Activated CD4-positive, CD25-positive, alpha-beta regulatory T cell treated with anti-CD3 and anti-CD28 coated beads, Interleukin-2, amount 50 U/mL, for 72 hours (primary cell): ENCODE data around the gene ATP8B2.
"Not testable (repeated sequence)": the region's sequence is repeated elsewhere in the genome, so short reads cannot be mapped to it uniquely, and the experiment has no call there.

Experiments
- DNase-seq: peaks from one replicate; pipeline ENCODE4 v3.0.0; 2021

ATP8B2 gene, protein sequence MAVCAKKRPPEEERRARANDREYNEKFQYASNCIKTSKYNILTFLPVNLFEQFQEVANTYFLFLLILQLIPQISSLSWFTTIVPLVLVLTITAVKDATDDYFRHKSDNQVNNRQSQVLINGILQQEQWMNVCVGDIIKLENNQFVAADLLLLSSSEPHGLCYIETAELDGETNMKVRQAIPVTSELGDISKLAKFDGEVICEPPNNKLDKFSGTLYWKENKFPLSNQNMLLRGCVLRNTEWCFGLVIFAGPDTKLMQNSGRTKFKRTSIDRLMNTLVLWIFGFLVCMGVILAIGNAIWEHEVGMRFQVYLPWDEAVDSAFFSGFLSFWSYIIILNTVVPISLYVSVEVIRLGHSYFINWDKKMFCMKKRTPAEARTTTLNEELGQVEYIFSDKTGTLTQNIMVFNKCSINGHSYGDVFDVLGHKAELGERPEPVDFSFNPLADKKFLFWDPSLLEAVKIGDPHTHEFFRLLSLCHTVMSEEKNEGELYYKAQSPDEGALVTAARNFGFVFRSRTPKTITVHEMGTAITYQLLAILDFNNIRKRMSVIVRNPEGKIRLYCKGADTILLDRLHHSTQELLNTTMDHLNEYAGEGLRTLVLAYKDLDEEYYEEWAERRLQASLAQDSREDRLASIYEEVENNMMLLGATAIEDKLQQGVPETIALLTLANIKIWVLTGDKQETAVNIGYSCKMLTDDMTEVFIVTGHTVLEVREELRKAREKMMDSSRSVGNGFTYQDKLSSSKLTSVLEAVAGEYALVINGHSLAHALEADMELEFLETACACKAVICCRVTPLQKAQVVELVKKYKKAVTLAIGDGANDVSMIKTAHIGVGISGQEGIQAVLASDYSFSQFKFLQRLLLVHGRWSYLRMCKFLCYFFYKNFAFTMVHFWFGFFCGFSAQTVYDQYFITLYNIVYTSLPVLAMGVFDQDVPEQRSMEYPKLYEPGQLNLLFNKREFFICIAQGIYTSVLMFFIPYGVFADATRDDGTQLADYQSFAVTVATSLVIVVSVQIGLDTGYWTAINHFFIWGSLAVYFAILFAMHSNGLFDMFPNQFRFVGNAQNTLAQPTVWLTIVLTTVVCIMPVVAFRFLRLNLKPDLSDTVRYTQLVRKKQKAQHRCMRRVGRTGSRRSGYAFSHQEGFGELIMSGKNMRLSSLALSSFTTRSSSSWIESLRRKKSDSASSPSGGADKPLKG

DNA sequence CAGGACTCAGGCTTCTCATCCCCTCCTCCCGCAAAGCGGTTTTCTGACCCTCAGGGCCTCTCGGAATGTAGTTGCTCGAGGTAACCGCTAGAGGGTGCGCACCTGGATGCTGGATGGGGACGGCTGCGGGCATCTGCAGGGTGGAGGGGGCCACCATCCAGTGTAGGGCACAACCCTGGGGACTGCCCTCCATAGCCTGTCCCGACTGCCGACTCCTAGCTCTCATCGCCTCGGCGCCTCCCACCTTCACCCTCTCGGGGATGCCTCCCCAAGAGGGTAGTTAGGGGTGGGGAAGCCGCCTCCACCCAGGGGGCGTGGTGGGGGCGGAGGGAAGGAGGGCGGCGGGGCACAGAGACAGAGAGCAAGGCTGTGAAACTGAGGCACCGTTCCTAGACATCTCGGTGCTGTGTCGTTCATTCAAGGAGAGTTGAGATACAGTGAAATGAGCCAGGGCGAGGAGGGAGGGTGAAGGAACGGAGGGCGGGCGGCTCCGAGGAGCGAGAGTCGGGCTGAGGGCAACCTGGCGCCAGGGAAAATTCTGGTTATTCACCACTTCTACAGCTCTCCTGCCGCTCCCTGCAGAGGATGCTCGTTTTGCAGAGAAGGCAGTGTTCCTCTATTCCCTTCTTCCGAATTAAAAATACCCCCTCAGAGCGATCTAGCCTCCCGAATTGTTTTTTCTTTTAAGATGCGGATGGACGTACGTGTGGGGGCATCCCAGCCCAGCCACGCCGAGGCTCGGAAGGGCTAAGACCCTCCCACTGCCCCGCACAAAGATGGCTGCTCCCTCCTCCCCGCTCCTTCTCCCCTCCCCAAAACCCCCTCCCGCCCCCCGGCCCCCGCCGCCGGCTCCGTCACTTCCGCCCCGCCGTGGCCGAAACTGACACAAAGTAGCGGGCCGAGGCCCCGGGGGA, at the start of gene ATP8B2:
ATP8B2 (plus strand) TSS at position 857 of the 914 bp plus-strand sequence. CDS start 2,617 bp downstream, outside the sequence.
- DNase-seq, result peak; percentile 82

DNA sequence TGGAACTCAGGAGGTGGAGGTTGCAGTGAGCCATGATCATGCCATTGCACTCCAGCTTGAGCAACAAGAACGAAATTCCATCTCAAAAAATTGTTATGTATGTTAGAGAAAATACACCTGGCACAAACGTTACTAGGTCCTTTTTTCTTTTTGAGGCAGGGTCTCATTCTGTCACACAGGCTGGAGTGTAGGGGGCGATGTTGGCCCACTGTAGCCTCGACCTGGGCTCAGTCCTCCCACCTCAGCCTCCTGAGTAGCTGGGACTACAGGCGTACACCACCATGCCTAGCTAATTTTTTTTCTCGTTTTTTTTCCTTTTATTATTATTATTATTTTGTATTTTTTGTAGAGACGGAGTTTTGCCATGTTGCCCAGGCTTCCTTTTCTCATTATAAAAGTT, 48.5 kb upstream of the ATP8B2 start:
- no peak for DNase-seq

DNA sequence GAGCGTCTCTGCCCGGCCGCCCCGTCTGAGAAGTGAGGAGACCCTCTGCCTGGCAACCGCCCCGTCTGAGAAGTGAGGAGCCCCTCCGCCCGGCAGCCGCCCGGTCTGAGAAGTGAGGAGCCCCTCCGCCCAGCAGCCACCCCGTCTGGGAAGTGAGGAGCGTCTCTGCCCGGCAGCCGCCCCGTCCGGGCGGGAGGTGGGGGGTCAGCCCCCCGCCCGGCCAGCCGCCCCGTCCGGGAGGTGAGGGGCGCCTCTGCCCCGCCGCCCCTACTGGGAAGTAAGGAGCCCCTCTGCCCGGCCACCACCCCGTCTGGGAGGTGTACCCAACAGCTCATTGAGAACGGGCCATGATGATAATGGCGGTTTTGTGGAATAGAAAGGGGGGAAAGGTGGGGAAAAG, 37.7 kb upstream of the ATP8B2 start:
- DNase-seq, result not testable (repeated sequence)

DNA sequence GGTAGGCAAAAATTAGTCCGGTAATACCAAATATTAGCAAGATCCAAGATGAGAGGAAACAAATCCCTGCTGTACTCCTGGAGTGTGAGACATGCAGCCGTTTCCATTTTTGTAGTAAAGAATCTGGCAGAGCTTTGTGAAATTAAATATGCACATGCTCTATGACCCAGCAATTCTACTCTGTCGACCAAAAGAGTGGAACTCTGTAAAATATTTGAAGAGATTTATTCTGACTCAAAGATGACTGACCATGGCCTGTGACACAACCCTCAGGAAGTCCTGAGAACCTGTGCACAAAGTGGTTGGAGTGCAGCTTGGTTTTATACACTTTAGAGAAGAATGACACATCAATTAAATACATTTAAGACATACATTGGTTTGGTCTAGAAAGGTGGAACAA, 36.7 kb upstream of the ATP8B2 start:
- DNase-seq, result no peak

DNA sequence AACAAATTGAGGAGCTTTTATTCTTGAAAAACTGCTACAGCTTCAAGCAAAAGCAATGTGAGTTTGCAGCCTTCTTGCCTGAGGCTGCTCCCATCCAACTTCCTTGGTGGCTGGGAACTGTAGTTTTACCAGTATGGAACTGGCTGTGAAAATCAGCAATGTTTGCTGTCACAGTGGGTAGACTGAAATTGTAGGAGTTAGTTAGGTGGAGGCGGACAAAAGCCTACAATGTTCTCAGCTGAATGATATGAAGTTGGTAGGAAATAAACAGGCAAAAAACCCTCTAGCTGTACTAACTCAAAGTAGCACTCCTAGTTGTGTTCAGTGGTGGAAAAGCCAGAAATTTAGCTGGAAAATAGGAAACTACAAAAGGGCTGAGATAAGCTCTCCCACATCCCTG, 34.4 kb upstream of the ATP8B2 start:
- DNase-seq, result no peak

DNA sequence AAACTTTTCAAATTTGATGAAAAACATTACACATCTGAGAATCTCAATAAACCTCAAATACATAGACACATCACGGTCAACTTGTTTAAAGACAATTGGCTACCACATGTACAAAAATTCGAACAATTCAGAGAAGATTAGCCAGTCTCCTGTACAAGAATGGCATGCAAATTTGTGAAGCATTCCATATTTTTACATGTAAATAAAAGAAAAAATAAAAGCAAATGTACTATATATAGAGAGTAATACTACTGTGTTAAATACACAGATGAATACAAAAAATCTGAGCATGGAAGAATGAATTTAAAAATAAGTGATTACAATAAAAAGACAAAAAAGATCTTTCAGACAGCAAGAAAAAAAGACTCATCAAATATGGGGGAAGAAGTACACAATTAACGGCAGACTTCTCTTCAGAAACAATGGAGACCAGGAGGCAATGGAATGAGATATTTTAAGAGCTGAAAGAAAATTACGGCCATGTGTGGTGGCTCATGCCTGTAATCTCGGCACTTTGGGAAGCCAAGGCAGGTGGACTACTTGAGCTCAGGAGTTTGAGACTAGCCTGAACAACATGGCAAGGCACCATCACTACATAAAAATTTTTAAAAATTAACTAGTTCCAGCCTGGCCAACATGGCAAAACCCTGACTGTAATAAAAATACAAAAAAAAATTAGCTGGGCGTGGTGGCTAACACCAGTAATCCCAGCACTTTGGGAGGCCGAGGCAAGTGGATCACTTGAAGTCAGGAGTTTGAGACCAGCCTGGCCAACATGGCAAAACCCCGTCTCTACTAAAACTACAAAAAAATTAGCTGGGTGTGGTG, 29.7 kb upstream of the ATP8B2 start:
- DNase-seq, result no peak

DNA sequence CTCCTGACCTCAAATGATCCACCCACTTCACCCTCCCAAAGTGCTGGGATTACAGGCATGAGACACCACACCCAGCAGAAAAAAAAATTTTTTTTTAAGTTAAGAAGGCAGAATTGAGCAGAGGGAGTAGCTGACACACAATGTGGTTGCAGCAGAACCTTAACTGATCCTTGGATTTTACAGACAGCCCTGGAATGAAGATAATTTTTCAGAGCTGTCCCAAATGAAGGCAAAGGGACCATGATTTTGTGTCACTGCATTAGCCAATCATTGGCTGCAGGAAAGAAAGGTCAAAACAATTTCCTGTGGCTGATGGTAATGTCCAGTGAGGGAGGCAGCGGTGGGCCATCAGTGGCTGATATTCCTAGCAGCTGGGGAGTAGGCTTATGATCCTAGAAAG, 23.7 kb upstream of the ATP8B2 start:
- DNase-seq, result no peak

DNA sequence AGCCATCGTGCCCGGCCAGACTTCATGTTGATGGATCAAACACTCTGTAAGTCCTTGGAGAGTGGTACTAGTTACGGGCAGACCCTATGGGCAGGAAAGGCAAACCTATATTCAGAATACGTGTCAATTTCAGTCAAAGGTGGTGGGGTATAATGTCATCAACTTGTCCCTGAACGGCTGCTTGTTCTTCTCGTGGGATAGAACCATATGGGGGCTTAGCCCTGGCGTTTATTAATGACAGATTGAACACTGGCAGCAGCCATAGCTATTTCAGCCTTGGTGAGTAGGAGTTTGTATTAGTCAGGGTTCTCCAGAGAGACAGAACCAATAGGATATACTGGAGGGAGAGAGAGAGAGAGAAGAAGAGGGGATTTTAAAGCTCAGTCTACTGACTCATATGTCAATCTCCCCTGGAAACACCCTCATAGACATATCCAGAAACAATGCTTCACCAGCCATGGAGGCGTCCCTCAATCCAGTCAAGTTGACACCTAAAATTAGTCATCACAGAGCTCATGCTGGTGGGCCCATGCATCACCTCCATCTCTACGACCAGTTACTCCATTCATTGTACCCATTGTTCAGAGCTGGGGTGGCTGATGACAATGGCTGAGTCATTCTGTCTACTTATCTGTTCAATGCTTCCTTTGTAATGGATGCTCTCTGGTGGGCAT, 20.5 kb upstream of the ATP8B2 start:
- DNase-seq, result no peak

DNA sequence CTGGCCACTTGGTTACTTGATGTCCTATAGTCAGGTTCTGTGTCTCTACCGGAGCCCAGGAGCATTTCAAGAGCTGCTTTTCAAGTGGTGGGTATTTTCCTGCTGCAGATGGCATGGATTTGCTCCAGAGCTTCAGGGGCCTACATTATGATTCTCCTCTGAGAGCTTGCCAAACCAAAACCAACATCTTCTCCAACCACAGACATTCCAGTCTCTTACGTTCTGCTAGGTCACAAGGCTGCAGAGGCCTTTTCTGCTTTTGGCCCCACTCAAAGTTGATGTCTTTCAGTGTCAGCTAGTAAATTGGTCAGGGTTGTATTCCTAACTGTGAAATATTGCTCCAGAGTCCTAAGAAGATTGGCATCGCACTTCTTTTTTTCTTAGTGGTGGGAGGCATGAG, 19.2 kb upstream of the ATP8B2 start:
- no peak for DNase-seq

DNA sequence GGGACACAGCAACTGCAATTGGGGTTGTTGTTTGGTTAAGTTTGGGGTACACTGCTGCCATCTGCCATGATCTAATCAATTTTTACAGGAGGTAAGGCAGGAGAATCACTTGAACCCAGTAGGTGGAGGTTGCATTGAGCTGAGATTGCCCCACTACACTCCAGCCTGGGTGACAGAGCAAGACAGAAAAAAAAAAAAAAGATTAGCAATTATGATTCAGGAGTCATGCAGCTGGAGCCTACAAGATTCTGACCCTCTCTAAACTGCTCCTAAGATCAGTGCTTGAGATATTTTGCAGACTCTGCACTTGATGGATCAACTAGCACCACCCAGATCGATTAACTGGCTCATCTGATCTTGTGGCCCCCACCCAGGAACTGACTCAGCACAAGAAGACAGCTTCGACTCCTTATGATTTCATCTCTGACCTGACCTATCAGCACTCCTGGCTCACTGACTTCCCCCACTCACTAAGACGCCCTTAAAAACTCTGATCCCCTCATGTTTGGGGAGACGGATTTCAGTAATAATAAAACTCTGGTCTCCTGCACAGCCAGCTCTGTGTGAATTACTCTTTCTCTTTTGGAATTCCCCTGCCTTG, 17.6 kb upstream of the ATP8B2 start:
- DNase-seq, result not testable (repeated sequence)

DNA sequence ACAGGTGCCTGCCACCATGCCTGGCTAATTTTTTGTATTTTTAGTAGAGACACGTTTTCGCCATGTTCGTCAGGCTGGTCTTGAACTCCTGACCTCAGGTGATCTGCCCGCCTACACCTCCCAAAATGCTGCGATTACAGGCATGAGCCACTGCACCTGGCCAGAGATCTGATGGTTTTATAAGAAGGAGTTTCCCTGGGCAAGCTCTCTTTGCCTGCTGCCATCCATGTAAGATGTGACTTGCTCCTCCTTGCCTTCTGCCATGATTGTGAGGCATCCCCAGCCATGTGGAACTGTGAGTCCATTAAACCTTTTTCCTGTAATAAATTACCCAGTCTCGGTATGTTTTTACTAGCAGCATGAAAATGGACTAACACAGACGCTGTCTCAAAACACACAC, 16.2 kb upstream of the ATP8B2 start:
- not testable (repeated sequence) for DNase-seq

DNA sequence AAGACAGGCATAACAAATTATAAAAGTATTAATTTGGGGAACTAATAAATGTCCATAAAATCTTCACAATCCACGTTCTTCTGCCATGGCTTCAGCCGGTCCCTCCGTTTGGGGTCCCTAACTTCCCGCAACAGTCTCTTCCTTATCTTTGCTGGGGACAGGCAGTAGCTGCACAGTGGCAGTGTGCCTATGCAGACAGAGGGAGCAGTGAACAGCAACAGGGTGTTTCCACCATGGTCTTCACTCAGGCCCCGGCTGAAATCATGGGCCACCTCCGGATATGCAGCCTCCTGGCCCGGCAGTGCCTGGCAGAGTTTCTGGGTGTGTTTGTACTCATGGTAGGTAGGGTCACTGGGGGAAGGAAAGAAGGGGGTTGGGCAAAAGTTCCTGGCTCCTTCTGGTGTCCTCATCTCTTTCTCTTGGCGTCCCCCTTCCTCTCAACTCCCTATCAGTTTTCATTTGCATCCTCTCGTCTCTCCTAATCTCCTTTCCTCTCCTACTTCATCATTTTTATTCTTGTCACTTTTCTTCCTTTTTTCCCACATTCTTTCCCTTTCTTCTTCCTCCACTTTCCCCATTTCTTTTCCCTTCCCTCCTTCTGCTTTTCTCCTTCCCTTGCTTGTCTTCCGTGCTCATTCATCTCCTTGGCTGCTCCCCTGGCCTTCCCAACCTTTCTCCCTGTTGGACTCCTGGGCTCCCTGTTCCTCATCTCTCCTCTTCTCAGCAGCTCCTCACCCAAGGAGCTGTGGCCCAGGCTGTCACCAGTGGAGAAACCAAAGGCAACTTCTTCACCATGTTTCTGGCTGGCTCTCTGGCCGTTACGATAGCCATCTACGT, 12.9 kb upstream of the ATP8B2 start:
- DNase-seq, result not testable (repeated sequence)

DNA sequence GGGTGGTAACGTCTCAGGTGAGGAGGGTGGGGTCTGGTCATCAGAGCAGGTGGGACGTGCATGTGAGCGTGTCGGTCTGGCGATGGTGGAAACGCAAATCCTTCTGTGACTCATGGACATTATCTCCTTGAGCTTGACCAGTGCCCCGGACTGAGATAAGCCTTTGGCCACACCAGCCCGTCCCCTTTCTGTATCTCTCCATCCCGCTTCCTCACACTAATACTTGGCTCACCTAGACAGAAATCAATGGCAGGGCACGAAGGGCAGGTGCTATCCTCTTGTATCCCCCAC, 12.3 kb upstream of the ATP8B2 start:
- DNase-seq, result no peak

DNA sequence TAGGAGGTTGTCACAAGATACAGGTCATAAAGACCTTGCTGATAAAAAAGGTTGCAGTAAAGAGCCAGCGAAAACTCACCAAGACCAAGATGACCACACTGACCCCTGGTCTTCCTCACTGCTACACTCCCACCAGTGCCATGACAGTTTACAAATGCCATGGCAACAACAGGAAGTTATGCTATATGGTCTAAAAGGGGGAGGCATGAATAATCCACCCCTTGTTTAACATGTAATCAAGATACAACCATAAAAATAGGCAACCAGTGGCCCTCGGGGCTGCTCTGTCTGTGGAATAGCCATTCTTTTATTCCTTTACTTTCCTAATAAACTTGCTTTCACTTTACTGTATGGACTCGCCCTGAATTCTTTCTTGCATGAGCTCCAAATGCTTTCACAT, 11.1 kb upstream of the ATP8B2 start:
- DNase-seq, result not testable (repeated sequence)

DNA sequence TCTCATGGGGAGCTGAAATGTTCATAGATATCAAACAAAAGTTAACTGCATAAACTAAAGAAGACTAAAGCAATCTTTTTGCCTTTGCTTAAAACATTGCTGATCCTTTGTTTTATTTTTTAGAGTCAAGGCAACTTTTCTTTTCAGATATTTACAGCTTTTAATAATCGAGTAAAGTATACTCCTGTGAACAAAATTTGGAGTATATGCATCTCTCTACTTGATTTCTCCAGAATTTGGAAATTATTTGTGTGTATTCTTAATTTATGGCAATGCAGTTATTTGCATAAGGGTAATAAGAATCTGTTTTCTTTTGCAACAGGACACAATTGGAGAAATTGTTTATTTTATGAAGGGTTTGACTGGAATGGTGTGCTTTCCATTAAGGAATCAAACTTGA, 8.6 kb upstream of the ATP8B2 start:
- DNase-seq, result no peak

DNA sequence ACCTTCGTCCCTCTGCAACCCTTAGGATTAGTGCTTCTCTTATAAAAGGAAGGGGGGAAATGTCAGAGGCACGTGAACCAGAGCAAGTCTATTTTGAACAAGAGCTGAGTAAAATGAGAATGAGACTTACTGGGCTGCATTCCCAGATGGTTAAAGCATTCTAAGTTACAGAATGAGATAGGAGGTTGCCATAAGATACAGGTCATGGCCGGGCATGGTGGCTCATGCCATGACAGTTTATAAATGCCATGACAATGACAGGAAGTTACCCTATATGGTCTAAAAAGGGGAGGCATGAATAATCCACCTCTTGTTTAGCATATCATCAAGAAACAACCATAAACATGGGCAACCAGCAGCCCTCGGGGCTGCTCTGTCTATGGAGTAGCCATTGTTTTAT, 6.9 kb upstream of the ATP8B2 start:
- DNase-seq, result no peak

DNA sequence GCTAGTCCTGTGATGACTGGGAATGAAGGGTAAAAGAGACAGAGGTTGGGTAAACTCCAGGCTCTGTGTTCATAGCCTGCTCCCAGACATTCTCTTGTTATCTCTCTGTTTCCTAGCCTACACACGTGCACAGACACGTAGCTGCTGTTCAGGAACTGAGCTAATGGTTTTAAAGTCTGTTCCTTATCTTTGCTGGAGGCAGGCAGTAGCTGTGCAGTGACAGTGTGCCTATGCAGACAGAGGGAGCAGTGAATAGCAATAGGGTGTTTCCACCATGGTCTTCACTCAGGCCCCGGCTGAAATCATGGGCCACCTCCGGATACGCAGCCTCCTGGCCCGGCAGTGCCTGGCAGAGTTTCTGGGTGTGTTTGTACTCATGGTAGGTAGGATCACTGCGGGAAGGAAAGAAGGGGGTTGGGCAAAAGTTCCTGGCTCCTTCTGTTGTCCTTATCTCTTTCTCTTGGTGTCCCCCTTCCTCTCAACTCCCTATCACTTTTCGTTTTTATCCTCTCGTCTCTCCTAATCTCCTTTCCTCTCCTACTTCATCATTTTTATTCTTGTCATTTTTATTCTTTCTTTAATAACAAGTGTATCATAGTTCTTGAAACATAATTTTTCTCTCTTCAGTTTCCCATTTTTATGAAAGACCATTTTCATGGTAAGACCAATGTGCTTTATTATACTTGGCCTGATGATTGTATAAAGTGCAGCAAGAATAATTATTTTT, 4.3 kb upstream of the ATP8B2 start, which contains the start of gene AQP10:
AQP10 (plus strand) TSS at position 212 of the 727 bp plus-strand sequence; CDS start at position 275, 63 bp downstream.
- no peak for DNase-seq

DNA sequence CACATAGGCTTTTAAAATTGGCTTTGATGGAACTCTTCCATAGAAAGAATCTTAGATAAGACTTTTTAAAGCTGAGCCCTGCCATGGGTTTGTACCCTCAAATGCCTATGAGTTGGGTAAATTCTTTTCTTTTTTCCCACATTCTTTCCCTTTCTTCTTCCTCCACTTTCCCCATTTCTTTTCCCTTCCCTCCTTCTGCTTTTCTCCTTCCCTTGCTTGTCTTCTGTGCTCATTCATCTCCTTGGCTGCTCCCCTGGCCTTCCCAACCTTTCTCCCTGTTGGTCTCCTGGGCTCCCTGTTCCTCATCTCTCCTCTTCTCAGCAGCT, 3.8 kb upstream of the ATP8B2 start:
- DNase-seq, result not testable (repeated sequence)

DNA sequence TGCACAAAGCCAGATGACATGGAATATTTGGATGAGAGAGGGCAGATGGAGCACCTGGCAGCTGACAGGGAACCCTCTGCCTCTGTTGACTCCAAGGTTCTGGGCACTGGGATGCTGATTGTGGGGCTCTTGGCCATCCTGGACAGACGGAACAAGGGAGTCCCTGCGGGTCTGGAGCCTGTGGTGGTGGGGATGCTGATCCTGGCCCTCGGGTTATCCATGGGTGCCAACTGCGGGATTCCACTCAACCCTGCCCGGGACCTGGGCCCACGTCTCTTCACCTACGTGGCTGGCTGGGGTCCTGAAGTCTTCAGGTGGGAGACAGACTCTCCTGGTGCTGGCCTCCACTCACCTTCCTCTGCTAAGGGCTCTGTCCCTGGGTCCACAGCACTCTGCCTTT, 1.8 kb upstream of the ATP8B2 start:
- DNase-seq, result no peak
